ENCODE data around the gene TMEM62. TPM values are rescaled to one million over a fixed set of nuclear protein-coding genes. Genes with fewer than 3 reads are reported as not detected.

TMEM62 gene
- total and polyA plus RNA-seq, 4 donors, result 4.5 to 14.0 (median 10.6) TPM

DNA sequence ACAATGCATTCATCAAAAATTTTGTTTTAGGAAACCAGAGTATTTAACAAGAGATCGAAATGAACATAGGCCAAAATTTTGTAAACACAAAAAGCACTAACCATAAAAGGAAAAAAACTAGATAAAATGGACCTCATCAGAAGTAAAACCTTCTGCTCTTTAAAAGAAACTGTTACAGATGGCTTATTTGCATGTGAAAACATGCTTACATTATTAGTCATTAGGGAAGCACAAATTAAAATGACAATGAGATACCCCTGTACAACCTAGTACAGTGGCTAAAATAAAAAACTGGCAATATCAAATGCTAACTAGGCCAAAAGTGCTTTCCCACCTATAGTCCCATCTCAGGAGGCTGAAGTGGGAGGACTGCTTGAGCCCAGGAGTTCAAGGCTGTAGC is 46.8 kb upstream of the TMEM62 start:
- Histone ChIP-seq H3K9ac (ENCODE audit: low read depth in 1 of 2, low read length in 2 of 2) (no peak overlapping the region), H3K27ac (ENCODE audit: low read depth in 1 of 2, low read length in 2 of 2) (no peak overlapping the region), H3K36me3 (ENCODE audit: control insufficient read depth in 4 of 4, insufficient read depth in 3 of 4, low read depth in 1 of 4, low read length in 3 of 4) (peaks cover 0 to 5% (median 2%) of the 10 kb centered on the region in 4 donors), H3K4me1 (ENCODE audit: control insufficient read depth in 4 of 4, insufficient read depth in 4 of 4, low read length in 3 of 4) (peaks cover 4 to 15% (median 11%) of the 10 kb centered on the region in 4 donors), H3K9me3 (ENCODE audit: control insufficient read depth in 4 of 4, low read length in 3 of 4) (no peaks in the 10 kb centered on the region), H3K4me3 (ENCODE audit: low read depth in 1 of 3, low read length in 3 of 3) (no peak overlapping the region), H3K27me3 (ENCODE audit: control insufficient read depth in 4 of 4, insufficient read depth in 4 of 4, low read length in 3 of 4) (no peaks in the 10 kb centered on the region)
- WGBS, result 47% methylated on average over 1 of the region's 1 CpG
- TF ChIP-seq, protein P1, sequence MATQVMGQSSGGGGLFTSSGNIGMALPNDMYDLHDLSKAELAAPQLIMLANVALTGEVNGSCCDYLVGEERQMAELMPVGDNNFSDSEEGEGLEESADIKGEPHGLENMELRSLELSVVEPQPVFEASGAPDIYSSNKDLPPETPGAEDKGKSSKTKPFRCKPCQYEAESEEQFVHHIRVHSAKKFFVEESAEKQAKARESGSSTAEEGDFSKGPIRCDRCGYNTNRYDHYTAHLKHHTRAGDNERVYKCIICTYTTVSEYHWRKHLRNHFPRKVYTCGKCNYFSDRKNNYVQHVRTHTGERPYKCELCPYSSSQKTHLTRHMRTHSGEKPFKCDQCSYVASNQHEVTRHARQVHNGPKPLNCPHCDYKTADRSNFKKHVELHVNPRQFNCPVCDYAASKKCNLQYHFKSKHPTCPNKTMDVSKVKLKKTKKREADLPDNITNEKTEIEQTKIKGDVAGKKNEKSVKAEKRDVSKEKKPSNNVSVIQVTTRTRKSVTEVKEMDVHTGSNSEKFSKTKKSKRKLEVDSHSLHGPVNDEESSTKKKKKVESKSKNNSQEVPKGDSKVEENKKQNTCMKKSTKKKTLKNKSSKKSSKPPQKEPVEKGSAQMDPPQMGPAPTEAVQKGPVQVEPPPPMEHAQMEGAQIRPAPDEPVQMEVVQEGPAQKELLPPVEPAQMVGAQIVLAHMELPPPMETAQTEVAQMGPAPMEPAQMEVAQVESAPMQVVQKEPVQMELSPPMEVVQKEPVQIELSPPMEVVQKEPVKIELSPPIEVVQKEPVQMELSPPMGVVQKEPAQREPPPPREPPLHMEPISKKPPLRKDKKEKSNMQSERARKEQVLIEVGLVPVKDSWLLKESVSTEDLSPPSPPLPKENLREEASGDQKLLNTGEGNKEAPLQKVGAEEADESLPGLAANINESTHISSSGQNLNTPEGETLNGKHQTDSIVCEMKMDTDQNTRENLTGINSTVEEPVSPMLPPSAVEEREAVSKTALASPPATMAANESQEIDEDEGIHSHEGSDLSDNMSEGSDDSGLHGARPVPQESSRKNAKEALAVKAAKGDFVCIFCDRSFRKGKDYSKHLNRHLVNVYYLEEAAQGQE (IDR thresholded peaks at IDR 0.05), result no peak
- TF ChIP-seq, protein P2, sequence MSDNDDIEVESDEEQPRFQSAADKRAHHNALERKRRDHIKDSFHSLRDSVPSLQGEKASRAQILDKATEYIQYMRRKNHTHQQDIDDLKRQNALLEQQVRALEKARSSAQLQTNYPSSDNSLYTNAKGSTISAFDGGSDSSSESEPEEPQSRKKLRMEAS (IDR thresholded peaks at IDR 0.05), result no peak
- DNase-seq (ENCODE audit: low spot score), result no peak

DNA sequence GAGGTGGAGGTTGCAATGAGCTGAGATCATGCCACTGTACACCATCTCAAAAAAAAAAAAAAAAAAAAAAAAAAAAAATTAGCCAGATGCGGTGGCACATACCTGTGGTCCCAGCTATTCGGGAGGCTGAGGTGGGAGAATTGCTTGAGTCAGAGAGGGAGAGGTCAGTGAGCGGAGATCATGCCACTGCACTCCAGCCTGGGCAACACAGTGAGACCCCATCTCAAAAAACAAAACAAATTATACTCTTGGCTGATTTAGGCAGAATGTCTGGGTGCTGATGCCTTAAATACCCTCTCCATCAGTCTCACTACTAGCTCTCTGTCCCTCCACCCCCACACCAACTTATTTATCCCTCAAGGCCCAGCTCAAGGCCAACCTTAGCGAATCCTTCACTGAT is 41.5 kb upstream of the TMEM62 start:
- Histone ChIP-seq H3K36me3 (ENCODE audit: control insufficient read depth in 4 of 4, insufficient read depth in 3 of 4, low read depth in 1 of 4, low read length in 3 of 4) (no peaks in the 10 kb centered on the region), H3K27me3 (ENCODE audit: control insufficient read depth in 4 of 4, insufficient read depth in 4 of 4, low read length in 3 of 4) (no peaks in the 10 kb centered on the region), H3K27ac (ENCODE audit: low read depth in 1 of 2, low read length in 2 of 2) (no peak overlapping the region), H3K4me1 (ENCODE audit: control insufficient read depth in 4 of 4, insufficient read depth in 4 of 4, low read length in 3 of 4) (peaks cover 0 to 5% (median 0%) of the 10 kb centered on the region in 4 donors), H3K9me3 (ENCODE audit: control insufficient read depth in 4 of 4, low read length in 3 of 4) (no peaks in the 10 kb centered on the region), H3K9ac (ENCODE audit: low read depth in 1 of 2, low read length in 2 of 2) (no peak overlapping the region), H3K4me3 (ENCODE audit: low read depth in 1 of 3, low read length in 3 of 3) (no peak overlapping the region)
- WGBS, result 97% methylated on average over 4 of the region's 4 CpGs
- no peak for DNase-seq (ENCODE audit: low spot score)
- TF ChIP-seq, protein P2 (IDR thresholded peaks at IDR 0.05), result no peak
- TF ChIP-seq RAD21 (IDR thresholded peaks at IDR 0.05), result no peak
- TF ChIP-seq RXRA (IDR thresholded peaks at IDR 0.05), result no peak
- TF ChIP-seq FOXA1 (IDR thresholded peaks at IDR 0.05), result no peak
- TF ChIP-seq, protein P1 (IDR thresholded peaks at IDR 0.05), result no peak
- TF ChIP-seq JUND (IDR thresholded peaks at IDR 0.05), result no peak
- TF ChIP-seq HNF4G (IDR thresholded peaks at IDR 0.05), result no peak
- TF ChIP-seq TAF1 (conservative IDR thresholded peaks at IDR 0.05), result no peak
- no peak for TF ChIP-seq YY1 (IDR thresholded peaks at IDR 0.05)
- TF ChIP-seq, protein P3, sequence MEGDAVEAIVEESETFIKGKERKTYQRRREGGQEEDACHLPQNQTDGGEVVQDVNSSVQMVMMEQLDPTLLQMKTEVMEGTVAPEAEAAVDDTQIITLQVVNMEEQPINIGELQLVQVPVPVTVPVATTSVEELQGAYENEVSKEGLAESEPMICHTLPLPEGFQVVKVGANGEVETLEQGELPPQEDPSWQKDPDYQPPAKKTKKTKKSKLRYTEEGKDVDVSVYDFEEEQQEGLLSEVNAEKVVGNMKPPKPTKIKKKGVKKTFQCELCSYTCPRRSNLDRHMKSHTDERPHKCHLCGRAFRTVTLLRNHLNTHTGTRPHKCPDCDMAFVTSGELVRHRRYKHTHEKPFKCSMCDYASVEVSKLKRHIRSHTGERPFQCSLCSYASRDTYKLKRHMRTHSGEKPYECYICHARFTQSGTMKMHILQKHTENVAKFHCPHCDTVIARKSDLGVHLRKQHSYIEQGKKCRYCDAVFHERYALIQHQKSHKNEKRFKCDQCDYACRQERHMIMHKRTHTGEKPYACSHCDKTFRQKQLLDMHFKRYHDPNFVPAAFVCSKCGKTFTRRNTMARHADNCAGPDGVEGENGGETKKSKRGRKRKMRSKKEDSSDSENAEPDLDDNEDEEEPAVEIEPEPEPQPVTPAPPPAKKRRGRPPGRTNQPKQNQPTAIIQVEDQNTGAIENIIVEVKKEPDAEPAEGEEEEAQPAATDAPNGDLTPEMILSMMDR (IDR thresholded peaks at IDR 0.05; ENCODE audit: low read depth, low read length, missing input control), result no peak
- no peak for TF ChIP-seq GABPA (IDR thresholded peaks at IDR 0.05 in 1 of 2, conservative IDR thresholded peaks at IDR 0.05 in 1 of 2)
- no peak for TF ChIP-seq FOXA2 (IDR thresholded peaks at IDR 0.05)
- TF ChIP-seq SP1 (IDR thresholded peaks at IDR 0.05), result no peak
- TF ChIP-seq NR2F2 (IDR thresholded peaks at IDR 0.05), result no peak
- no peak for TF ChIP-seq HNF4A (conservative IDR thresholded peaks at IDR 0.05)

All from liver (tissue), 9 donors.